Eye (tissue), 1 donor: ENCODE measurements around the gene HS3ST5.

Experiments used
- DNase-seq: peaks from one replicate; pipeline ENCODE4 v3.0.0-alpha.2; 2015

The HS3ST5 gene

DNA sequence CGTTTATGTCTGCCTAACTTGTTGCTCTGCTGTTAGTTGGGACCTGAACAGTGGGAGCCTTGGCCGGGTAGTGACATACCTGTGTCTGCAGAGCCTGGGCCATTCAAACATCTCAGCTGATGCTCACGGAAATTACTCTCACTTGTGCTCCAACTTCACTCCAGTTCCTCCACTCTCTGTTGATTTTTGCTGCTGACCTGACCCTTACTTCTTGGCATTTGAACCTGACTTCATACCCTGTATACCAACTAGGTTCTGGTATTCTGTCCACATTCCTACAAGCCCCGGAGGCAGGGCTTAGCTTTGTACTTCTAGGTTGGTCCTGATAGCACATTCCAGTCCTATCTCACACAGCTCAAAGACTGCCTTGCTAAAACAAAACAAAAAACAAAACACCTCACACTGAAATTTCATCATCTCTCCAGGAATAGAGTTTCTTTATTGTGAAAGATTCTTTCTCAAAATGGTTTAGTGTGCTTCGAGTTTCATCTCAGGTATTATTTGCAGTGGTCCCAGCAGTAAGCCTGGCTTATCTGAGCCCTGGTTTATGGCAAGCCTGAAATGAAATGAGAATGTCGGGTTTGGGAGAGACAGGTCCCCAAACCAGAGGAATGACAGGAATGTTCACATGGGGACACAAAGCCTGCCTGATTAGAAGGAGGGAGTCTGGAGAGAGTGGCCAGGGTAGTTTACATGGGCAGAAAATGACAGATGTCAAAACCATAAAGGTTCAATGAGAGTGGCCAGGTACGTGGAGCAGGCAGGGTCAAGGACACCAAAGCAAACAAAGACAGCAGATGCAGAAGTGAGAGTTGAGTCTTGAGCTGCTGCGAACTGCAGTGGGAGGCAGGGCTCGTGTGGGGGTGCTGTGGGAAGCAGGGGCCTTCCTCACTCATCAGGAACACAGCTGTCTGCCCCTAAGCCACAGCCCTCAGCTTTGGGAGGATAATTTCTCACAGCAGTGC, 197.7 kb downstream of the HS3ST5 start:
- DNase-seq, result no peak

DNA sequence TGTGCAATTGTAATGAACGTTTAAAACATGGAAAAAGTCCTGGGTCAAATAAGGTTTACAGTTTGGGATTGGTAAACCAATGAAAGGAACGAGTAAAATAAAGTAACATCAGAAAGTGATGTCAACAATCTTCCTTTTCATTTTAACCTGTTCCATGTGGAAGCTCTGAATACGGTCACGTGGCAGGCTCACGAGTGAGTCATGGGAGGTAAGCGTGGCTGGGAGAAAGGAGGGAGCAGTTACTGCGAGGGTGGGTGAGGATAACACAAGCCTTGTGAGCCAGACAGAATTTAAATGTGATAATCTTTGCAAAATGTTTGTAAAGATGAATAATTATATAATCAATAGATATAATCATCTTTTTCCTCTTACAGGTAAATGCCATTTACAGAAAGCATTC, 200.6 kb downstream of the HS3ST5 start:
- no peak for DNase-seq

DNA sequence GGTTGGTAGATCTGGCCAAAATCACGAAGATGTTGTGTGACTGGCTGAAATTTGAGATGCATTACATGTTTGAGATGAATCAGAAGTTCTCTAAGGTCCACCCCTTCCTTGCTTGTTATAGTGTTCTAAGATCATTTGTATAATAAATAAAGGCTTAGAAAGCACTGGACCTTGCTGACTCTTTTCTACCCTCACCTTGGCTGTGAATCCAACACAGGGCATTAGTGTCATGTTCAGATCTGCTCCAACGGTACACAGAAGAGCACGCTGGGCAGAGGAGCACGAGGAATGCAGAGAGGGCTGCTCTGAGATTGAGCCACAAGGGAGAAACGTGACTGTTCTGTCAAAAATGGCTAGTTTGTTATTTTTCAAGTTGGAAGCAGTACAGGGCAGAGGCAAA, 202.4 kb downstream of the HS3ST5 start:
- no peak for DNase-seq

DNA sequence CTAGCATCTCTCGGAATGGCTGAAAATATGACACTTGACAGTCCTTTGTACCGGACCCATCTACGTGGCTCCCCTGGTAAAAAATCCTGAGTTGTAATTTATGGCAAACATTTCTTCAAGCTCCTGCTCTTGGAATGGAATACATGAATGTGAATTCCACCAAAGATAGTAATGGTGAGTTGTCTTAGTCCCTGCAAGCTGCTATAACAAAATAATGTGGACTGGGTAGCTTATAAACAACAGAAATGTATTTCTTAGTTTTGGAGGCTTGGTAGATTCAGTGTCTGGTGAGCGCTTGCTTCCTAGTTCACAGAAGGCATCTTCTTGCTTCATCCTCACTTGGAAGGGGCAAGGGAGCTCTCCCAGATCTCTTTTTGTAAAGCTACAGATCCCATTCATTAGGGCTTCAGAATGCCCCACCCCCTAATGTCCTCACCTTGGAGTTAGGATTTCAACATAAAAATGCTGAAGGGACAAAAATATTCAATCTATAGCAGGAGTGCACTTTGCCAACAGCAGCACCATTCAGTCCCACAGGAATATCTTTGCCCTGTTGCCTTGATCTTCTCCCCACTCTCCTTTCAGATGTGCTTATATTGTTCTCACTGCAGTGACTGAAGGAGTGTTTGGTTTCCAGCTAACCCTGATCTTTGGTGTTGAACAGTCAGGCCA, 204.1 kb downstream of the HS3ST5 start:
- DNase-seq, result no peak

DNA sequence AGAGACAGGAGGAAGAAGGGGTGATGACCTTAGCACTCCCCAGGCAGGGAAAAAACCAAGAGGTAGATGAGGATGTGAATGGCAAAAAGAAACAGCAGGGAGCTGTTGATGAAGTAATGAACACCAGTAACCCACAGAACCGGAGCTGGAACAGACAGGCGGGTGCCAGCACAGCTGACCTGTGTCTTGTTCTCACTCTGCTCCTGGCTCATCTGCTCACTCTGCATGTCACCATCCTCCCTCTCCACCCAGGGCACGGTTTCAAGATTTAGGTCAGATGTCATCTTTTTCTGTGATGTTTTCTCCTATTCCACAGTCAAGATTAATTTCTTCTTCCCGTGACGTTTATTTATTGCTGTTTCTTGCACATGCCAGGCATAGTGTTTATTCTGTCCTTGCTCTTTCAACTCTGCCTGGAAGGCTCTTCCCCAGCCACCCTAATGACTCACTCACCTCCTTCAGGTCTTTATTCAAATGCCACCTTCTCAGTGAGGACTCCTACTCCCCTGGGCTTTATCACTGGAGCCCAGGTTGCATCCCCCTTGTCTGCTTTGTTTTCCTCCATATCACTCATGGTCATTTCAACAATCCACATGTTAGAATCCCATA, 207.4 kb downstream of the HS3ST5 start:
- DNase-seq, result no peak

DNA sequence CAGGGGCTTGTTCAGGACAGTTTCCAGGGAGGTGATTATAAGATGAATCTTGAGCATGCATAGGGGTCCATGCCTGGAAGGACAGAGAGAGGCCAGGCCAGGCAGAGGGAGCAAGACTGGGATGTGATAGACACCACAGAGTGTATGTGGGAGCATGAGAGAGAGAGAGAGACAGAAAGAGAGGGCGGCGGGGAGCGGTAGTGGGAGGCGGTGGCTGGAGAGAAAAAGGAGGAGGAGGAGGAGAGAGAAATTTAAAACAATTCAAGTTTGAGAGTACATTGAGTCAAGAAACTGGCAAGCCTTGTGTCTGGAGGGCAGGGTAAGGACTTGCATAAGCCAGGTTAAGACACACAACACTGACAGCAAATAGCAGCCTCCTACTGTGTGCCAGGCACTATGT, 209.0 kb downstream of the HS3ST5 start:
- DNase-seq, result no peak

DNA sequence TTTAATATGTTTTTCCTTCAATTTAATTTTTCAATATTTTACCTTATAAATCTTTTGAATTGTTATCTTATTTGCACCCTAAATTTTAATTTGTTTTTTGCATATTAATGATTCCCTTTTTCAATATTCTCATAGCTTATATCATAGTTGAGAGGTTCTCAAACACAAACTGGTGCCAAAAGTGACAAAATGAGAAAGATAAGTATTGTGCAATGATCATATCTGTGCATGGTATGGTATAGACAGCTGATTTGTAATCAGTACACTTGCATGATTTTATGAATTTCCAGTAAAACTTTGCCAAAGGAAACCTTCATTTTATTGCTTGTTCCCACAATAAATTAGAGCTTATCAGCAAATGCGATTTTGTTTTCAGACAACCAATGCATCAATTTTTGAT, 210.9 kb downstream of the HS3ST5 start:
- no peak for DNase-seq

DNA sequence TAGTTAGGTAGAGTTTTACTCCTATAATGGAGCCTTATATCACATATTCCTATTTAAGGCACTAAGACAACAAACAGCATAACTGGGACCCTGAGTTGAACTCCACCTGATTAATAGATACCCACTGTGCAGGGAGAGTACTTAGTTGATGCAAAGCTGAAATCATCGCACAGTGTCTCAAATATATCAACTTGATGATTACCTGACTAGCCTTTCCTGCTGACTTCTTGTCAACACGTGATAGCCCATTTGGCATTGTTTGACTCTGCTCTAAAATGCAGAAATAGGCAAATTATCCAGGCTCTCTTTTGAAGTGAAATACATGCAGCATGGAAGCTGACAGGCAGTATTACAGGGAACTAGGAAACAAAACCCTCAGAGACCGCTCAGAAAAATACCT, 217.2 kb downstream of the HS3ST5 start:
- no peak for DNase-seq

DNA sequence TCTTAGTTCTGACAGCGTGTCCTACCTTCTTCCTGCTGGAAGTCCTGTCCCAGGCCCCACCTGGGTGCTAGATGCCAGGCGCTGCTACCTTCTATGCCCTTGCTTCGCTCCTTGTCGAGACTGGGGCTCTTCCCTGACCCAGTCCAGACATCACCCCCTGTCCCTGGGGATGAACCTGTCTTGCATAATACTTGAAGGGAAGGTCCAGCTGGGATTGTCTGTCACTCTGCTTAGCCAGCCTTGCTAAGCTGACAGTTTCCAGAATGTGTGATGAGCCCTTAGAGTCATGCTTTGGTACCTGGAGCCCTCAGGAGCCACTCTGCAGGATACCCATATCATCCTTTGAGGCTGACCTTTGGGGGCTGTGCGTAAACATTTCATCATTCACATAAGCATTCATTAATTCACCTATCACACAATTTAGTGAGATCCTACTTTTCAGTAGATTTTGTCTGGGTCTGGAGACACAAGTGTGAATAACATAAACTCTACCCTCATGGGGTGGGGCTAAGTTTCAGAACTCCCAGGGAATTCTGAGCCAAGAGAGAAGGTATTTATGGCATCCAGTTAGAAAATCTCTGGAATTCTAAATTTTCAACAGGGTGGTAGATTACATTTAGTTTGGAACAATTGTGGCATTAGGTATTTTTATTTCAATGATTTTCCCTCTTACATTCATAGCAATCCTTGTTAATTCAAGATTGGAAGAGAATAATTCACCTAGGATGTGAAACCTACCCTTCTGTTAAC, 220.7 kb downstream of the HS3ST5 start:
- no peak for DNase-seq

DNA sequence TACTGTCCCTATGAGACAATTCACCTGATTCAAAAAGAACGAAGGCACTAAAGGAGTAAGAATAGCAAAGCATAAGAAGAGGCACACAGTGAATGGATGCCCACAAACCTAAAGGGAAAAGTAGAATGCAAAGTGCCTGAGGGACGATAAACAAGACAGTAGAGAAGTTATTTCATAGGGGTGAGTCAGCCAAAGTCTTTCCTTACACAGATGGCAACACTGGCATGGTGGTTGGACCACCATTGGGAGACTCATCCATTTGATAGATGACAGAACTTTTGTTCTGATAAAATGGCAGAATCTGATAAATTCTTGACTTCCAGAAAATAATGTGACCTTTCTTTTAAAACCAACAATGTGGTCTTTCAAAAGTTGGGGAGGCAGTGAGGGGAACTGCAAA, 223.8 kb downstream of the HS3ST5 start:
- DNase-seq, result no peak

DNA sequence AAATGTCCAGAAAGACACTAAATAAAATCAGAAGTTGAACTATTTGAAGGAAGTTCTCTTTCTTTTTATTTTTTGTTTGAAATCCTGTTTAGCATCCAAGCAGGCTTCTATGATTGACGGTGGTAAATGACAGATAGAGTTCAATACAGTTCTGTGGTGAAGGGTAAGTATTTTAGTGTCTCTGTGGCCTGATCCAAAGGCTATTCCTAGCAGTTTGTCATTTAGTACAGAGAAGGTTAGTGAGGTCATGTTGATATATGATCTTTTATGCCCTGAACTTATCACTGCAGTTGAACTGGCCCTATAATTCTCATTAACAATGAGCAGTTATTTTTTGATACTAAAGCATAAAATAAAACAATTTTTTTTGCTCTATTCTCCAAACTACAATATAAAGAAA, 227.2 kb downstream of the HS3ST5 start:
- no peak for DNase-seq

DNA sequence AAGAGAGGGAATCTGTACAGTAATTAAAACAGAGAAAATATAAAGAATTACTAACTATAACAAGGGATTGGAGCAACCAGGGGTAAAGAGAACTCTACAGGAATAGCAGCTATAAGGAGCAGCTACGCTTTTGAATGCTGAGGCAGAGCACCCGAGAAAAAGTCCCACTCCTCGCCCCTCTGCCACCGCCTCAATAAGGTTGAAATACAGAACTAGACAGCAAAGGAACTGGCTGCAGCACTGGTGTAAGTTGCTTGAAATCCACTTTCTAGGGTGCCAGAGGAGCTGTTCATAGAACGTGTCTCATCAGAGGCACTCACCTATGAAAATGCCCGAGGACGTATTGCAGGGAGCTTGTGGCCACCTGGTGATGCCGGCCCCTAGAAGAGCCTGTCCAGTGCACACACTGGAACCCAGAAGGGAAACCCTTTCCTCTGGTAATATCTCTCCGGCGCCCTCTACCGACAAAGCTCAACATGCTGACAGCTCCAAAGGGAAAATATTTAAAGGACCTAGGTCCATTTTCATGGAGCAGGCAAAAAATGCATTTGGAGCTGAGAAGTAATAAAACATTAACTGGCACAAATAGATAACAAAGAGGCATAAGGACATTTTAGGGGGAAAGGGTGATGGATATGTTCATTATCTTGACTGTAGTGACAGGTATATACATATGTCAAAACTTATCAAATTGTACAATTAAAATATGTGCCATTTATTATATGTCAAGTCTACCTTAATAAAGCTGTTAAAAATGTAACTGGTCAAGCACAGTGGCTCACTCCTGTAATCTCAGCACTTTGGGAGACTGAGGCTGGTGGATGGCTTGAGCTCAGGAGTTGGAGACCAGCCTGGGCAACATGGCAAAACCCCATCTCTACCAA, 234.5 kb downstream of the HS3ST5 start:
- peak; percentile 68 for DNase-seq

DNA sequence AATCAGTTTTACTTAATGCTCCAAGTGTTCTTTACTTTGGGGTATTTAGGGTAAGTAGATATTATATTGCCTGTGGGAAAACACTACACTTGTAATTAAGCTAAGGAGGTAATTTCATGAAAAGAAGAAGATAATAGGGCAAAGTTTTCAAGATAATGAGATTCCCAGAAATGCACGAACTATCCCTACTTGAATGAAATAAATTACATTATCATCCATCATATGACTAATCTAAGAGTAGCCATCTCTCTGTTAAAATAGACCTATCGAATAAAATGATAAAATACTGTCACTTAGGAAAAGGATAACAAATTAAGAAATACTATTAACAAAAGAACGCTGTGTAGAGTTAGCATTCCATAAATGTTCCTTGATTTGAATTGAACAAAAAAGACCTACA, 236.8 kb downstream of the HS3ST5 start:
- DNase-seq, result no peak

DNA sequence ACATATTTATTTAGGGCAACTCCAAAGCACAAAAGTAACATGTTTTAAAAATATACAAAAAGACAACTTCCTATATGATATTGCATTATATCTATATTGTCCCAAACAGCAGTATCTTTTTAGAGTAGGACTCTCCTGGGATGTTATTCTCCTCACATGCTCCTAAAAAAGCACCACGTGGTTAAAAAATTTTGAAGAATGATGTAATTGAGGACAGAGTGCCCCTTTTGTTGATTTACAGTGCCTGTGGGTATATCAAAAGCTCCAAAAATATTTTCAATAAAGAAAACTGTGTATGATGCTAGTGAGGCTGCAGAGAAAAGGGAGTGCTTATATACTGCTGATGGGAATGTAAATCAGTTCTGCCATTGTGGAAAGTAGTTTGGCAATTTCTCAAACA, 241.6 kb downstream of the HS3ST5 start:
- DNase-seq, result no peak

DNA sequence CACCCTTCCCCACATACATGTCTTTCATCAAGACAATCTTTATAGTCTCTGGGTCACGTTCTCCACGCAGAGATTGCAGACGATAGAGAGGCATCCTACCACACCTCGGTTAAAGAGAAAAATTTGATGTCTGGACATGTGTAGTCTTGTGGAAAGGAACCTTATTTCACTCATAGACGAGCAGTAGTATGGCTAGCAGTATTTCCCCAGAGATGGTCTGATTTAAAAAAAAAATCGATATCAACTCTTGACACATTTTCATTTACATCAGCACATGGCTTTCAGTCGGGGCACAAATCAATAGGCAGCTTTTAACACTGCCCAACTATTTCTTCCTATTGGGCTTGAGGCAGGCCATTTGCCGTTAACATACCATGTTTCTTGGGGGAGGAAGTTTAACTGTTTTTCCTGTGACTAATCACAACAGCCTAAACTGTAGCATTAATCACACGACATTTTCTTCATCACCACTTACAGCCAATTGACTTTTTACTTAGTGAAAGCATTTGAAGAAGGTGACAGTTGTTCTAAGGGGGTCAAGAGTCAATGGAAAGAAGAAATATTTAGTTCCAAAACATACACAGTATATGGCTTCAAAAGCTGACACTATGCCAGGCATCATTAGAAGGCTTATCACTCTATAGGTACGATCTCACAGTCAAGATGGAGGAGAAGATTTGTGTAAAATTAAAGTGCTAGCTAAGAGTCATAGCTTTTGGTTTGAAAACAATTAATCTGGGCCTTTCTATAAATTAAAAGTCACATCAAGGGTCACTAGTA, 242.4 kb downstream of the HS3ST5 start:
- DNase-seq, result peak; percentile 60

DNA sequence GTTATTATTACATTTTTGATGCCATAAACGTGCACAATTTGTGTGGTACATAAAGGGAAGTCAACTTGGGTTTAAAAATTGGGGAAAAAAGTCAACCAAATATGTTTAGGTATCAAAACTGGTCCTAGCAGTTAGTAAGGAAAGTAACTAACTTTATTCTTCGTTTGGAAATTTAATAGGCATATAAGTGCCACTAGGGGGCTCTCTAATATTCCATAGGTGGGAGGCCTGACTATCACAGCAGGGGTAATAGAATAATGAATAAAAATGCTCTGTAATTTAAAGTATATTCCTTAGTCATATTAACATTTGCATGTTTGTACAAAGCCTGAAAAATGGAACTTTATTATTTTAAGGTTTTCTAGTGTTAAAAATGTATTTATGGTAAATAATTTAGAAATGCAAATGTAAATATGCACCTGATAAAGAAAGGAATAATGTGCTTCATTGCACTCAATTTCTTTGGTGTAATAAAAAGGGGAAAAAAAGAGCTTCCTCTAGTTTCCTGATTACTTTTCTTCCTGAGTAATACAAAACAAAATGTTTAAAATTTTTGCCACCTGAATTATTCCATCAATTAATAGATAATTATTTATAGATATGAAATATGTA, 246.2 kb downstream of the HS3ST5 start:
- DNase-seq, result peak; percentile 74

DNA sequence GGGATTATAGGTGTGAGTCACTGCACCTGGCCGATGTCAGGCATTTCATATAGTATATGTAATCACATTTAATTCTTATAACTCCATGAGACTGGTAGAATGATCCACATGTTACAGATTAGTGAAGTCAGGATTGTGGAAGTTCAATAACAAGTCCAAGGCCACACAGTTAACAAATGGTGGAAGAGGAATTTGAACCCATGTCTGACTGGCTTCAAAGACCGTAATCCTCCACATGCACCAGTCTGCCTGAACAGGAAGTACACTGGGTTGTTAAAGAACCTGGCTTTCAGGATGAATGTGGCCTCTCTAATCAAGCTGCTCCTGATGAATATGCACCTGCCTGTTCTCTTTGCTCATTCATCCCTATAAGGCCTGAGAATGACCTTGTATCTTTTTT, 249.9 kb downstream of the HS3ST5 start:
- DNase-seq, result no peak

DNA sequence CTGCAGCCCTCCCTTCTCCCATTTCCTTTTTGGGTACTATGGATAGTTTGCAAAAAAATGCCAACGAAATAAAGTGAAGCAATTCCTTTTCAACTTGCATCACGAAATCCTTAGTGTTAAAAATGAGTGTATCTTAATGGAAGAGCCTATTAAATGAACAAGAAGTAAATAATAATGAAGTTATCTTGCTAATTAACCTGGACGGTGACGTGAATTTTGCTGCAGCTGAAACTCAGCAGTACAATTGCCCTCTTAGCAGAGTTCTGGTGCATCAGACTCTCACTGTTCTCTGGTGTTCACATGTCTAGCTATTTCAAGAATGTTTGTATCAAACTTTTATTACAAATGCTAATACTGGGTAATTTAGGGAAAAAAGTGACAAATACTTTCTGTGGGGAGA, 252.2 kb downstream of the HS3ST5 start:
- DNase-seq, result no peak

DNA sequence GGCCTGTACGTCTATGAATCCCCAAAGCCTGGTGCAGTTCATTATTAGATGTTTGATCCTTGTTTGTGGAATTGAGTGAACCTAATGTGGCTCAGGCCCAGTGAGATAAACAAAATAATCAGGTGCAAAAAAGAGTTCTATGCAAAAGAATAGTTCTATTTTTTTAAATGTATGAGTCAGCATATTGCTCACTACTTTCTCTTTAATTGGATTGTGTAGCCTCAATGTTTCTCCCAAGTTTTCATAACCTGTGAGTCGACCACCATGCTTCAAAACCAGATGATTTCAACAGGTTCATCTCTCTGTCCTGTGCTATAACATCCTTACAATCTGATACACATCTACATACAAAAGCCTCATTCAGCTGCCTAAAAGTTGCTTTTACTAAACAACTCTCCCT, 255.3 kb downstream of the HS3ST5 start:
- DNase-seq, result no peak

DNA sequence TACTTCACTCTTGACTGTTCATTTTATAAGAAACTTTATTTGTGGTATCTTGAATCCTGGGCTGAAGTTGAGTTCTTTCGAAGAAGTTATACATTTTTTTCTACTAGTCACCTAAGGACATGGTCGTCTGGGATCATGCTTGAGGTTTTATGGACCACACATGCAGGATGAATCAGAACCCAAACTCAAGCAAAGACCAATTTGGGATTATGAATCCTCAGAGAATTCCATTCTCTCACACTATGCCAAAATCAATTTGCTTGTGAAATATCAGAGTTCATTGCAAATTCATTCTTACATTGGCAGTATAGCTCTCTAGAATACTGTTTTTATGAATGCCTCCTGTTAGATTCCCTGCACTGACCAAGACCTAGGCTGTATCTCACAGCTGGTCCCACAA, 257.6 kb downstream of the HS3ST5 start:
- DNase-seq, result no peak
